ENCODE measurements around the gene GPR31.

Gene GPR31

GRCh38 chr6:167137881-167138280 is 19.9 kb downstream of the GPR31 start:
- no peak overlapping the region for H3K27ac ChIP-seq (ENCODE audit: low read depth, low read length)
- no peaks in the 10 kb centered on the region for H4K20me1 ChIP-seq (ENCODE audit: low read depth, low read length)
- H2AFZ ChIP-seq (ENCODE audit: low read depth, low read length, severe bottlenecking): no peak overlapping the region
- no peak overlapping the region for H3K4me2 ChIP-seq (ENCODE audit: low read depth, low read length, poor library complexity, severe bottlenecking)
- TF ChIP-seq EZH2phosphoT487 (conservative IDR thresholded peaks at IDR 0.05; ENCODE audit: low read length): no peak
- TF ChIP-seq, protein P1, sequence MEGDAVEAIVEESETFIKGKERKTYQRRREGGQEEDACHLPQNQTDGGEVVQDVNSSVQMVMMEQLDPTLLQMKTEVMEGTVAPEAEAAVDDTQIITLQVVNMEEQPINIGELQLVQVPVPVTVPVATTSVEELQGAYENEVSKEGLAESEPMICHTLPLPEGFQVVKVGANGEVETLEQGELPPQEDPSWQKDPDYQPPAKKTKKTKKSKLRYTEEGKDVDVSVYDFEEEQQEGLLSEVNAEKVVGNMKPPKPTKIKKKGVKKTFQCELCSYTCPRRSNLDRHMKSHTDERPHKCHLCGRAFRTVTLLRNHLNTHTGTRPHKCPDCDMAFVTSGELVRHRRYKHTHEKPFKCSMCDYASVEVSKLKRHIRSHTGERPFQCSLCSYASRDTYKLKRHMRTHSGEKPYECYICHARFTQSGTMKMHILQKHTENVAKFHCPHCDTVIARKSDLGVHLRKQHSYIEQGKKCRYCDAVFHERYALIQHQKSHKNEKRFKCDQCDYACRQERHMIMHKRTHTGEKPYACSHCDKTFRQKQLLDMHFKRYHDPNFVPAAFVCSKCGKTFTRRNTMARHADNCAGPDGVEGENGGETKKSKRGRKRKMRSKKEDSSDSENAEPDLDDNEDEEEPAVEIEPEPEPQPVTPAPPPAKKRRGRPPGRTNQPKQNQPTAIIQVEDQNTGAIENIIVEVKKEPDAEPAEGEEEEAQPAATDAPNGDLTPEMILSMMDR (IDR thresholded peaks at IDR 0.05; ENCODE audit: insufficient read depth, low read length, poor library complexity, severe bottlenecking): no peak
- H3K9ac ChIP-seq (ENCODE audit: low read length): no peak overlapping the region
- no peaks in the 10 kb centered on the region for H3K79me2 ChIP-seq (ENCODE audit: insufficient read depth, low read length)
- no peaks in the 10 kb centered on the region for H3K9me2 ChIP-seq (replicated peaks; ENCODE audit: insufficient read depth, low read length)
- H3K4me3 ChIP-seq (ENCODE audit: insufficient read depth, low read length, poor library complexity, severe bottlenecking): no peak overlapping the region
- H3K27me3 ChIP-seq (ENCODE audit: low read length): no peaks in the 10 kb centered on the region
- no peaks in the 10 kb centered on the region for H3K36me3 ChIP-seq (ENCODE audit: low read length)
- H3F3A ChIP-seq (ENCODE audit: insufficient read depth): no peaks in the 10 kb centered on the region
- H3K9me3 ChIP-seq (ENCODE audit: insufficient read depth, low read length): no peaks in the 10 kb centered on the region

DNA sequence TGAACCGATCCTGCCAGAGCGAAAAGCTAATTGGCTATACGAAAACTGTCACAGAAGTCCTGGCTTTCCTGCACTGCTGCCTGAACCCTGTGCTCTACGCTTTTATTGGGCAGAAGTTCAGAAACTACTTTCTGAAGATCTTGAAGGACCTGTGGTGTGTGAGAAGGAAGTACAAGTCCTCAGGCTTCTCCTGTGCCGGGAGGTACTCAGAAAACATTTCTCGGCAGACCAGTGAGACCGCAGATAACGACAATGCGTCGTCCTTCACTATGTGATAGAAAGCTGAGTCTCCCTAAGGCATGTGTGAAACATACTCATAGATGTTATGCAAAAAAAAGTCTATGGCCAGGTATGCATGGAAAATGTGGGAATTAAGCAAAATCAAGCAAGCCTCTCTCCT is 20.7 kb downstream of the GPR31 start:
- no peaks in the 10 kb centered on the region for H3F3A ChIP-seq (ENCODE audit: insufficient read depth)
- no peaks in the 10 kb centered on the region for H4K20me1 ChIP-seq (ENCODE audit: low read depth, low read length)
- no peaks in the 10 kb centered on the region for H3K79me2 ChIP-seq (ENCODE audit: insufficient read depth, low read length)

GRCh38 chr6:167136376-167136775 is 21.4 kb downstream of the GPR31 start:
- Histone ChIP-seq H3K27ac (ENCODE audit: low read depth, low read length) (no peak overlapping the region), H4K20me1 (ENCODE audit: low read depth, low read length) (no peaks in the 10 kb centered on the region), H3K36me3 (ENCODE audit: low read length) (no peaks in the 10 kb centered on the region), H2AFZ (ENCODE audit: low read depth, low read length, severe bottlenecking) (no peak overlapping the region), H3F3A (ENCODE audit: insufficient read depth) (no peaks in the 10 kb centered on the region), H3K79me2 (ENCODE audit: insufficient read depth, low read length) (no peaks in the 10 kb centered on the region), H3K27me3 (ENCODE audit: low read length) (no peaks in the 10 kb centered on the region), H3K4me2 (ENCODE audit: low read depth, low read length, poor library complexity, severe bottlenecking) (no peak overlapping the region), H3K9me3 (ENCODE audit: insufficient read depth, low read length) (no peaks in the 10 kb centered on the region), H3K9ac (ENCODE audit: low read length) (no peak overlapping the region), H3K9me2 (replicated peaks; ENCODE audit: insufficient read depth, low read length) (no peaks in the 10 kb centered on the region), H3K4me3 (ENCODE audit: insufficient read depth, low read length, poor library complexity, severe bottlenecking) (no peak overlapping the region)
- TF ChIP-seq, protein P1 (IDR thresholded peaks at IDR 0.05; ENCODE audit: insufficient read depth, low read length, poor library complexity, severe bottlenecking): no peak
- TF ChIP-seq EZH2phosphoT487 (conservative IDR thresholded peaks at IDR 0.05; ENCODE audit: low read length): no peak

More for the DNA sequence above, 20.7 kb downstream of the GPR31 start:
- no peak overlapping the region for H3K9ac ChIP-seq (ENCODE audit: low read length)
- no peaks in the 10 kb centered on the region for H3K9me2 ChIP-seq (replicated peaks; ENCODE audit: insufficient read depth, low read length)
- H3K4me3 ChIP-seq (ENCODE audit: insufficient read depth, low read length, poor library complexity, severe bottlenecking): no peak overlapping the region
- H3K36me3 ChIP-seq (ENCODE audit: low read length): no peaks in the 10 kb centered on the region
- no peak for TF ChIP-seq EZH2phosphoT487 (conservative IDR thresholded peaks at IDR 0.05; ENCODE audit: low read length)
- TF ChIP-seq, protein P1 (IDR thresholded peaks at IDR 0.05; ENCODE audit: insufficient read depth, low read length, poor library complexity, severe bottlenecking): no peak
- no peaks in the 10 kb centered on the region for H3K27me3 ChIP-seq (ENCODE audit: low read length)
- H3K4me2 ChIP-seq (ENCODE audit: low read depth, low read length, poor library complexity, severe bottlenecking): no peak overlapping the region
- H3K27ac ChIP-seq (ENCODE audit: low read depth, low read length): no peak overlapping the region
- H2AFZ ChIP-seq (ENCODE audit: low read depth, low read length, severe bottlenecking): no peak overlapping the region
- H3K9me3 ChIP-seq (ENCODE audit: insufficient read depth, low read length): no peaks in the 10 kb centered on the region

All from SU-DHL-6 (cell line).